OCI-LY1 (cell line): ENCODE measurements around the gene COL19A1.

Experiments used
- H2AFZ ChIP-seq: fragments of 200-600 bp; sonication (generic), shearing (Covaris generic); 2 replicates; pipeline ENCODE4 v1.6.0; 2014; ENCODE audit warnings: antibody characterized with exemption, mild to moderate bottlenecking, low read length
- H3F3A ChIP-seq: fragments of 200-600 bp; sonication (generic), shearing (Covaris generic); 2 replicates; pipeline ENCODE4 v1.6.0; 2014; ENCODE audit warnings: mild to moderate bottlenecking, antibody characterized with exemption, low read length, moderate library complexity; ENCODE audit not compliant: insufficient read depth
- H3K27ac ChIP-seq: fragments of 200-600 bp; sonication (generic); 2 replicates; pipeline ENCODE4 v1.5.1; 2014; ENCODE audit warnings: low read length, mixed run types, mild to moderate bottlenecking, low read depth; ENCODE audit not compliant: poor library complexity, severe bottlenecking
- H3K27me3 ChIP-seq: fragments of 200-600 bp; sonication (generic); 2 replicates; pipeline ENCODE4 v1.6.0; 2014; ENCODE audit warnings: antibody characterized with exemption, mild to moderate bottlenecking, low read length, moderate library complexity; ENCODE audit not compliant: insufficient read depth
- H3K36me3 ChIP-seq: fragments of 200-600 bp; sonication (generic); 2 replicates; pipeline ENCODE4 v1.6.1; 2014; ENCODE audit warnings: mild to moderate bottlenecking, antibody characterized with exemption, low read length, moderate library complexity, mixed read lengths; ENCODE audit not compliant: insufficient read depth
- H3K4me1 ChIP-seq: fragments of 200-600 bp; sonication (generic); 2 replicates; pipeline ENCODE4 v1.5.1; 2014; ENCODE audit warnings: mild to moderate bottlenecking, low read length, moderate library complexity; ENCODE audit not compliant: insufficient read depth, severe bottlenecking
- H3K4me2 ChIP-seq: fragments of 200-600 bp; sonication (generic), shearing (Covaris generic); 2 replicates; pipeline ENCODE4 v1.6.1; 2014; ENCODE audit warnings: low read length
- H3K4me3 ChIP-seq: fragments of 200-600 bp; sonication (generic); 2 replicates; pipeline ENCODE4 v1.5.1; 2014; ENCODE audit warnings: low read length, low read depth, mild to moderate bottlenecking, mixed read lengths; ENCODE audit not compliant: poor library complexity, severe bottlenecking
- H3K79me2 ChIP-seq: fragments of 200-600 bp; shearing (Covaris generic); 2 replicates; pipeline ENCODE4 v1.6.1; 2016; ENCODE audit warnings: mixed run types, low read length, mixed read lengths; ENCODE audit not compliant: insufficient read depth
- H3K9ac ChIP-seq: fragments of 200-600 bp; sonication (generic), shearing (Covaris generic); 2 replicates; pipeline ENCODE4 v1.6.1; 2014; ENCODE audit warnings: mild to moderate bottlenecking, low read length, mixed read lengths
- H3K9me2 ChIP-seq: fragments of 200-600 bp; sonication (generic), shearing (Covaris generic); 2 replicates; pipeline ENCODE4 v1.6.1; 2014; ENCODE audit warnings: low read depth, mild to moderate bottlenecking, low read length, mixed read lengths
- H3K9me3 ChIP-seq: fragments of 200-600 bp; shearing (Covaris generic); 2 replicates; pipeline ENCODE4 v1.6.1; 2014; ENCODE audit warnings: low read length, mixed read lengths
- H4K20me1 ChIP-seq: fragments of 200-600 bp; sonication (generic), shearing (Covaris generic); 2 replicates; pipeline ENCODE4 v1.6.0; 2016; ENCODE audit warnings: mild to moderate bottlenecking, low read length; ENCODE audit not compliant: insufficient read depth
- EZH2 ChIP-seq: fragments of 200-600 bp; sonication (generic), shearing (Covaris generic); IDR thresholded peaks from 2 replicates; pipeline ENCODE4 v1.8.0; 2017; ENCODE audit warnings: borderline replicate concordance, mixed run types, mild to moderate bottlenecking, antibody characterized with exemption, low read length, moderate library complexity, mixed read lengths
- TF ChIP-seq, protein P1 (sequence below): fragments of 200-600 bp; sonication (generic), shearing (Covaris generic); IDR thresholded peaks from 2 replicates; pipeline ENCODE4 v1.5.1; 2017; ENCODE audit warnings: mild to moderate bottlenecking, antibody characterized with exemption, low read length, moderate library complexity, mixed read lengths

The COL19A1 gene

DNA sequence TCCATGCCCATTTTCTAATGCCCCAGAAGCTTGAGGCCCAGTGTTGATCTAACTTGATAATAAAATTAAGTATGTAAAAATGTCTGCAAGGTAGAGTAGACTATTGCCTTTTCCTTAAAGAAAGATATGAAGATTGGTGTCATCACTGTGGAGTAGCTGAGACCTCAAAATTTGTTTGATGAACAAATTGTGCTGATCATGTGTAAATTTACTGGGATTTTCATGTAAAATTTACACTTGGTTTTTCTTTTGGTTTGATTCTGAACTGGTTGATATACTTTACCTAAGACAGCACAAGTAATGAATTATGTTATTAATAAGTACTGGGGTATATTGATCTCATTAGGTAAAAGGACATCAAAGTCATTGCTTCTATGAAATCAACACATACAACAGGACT is 207.3 kb downstream of the COL19A1 start:
- H3K79me2 ChIP-seq = no peaks in the 10 kb centered on the region
- H3K4me2 ChIP-seq = no peak overlapping the region
- no peaks in the 10 kb centered on the region for H3K27me3 ChIP-seq
- H4K20me1 ChIP-seq = no peaks in the 10 kb centered on the region
- no peaks in the 10 kb centered on the region for H3F3A ChIP-seq
- H3K9me3 ChIP-seq = no peaks in the 10 kb centered on the region
- no peak overlapping the region for H3K9ac ChIP-seq
- no peak overlapping the region for H3K4me3 ChIP-seq
- H3K4me1 ChIP-seq = no peaks in the 10 kb centered on the region
- no peaks in the 10 kb centered on the region for H3K36me3 ChIP-seq
- no peak overlapping the region for H2AFZ ChIP-seq
- H3K27ac ChIP-seq = no peak overlapping the region
- TF ChIP-seq, protein P1, sequence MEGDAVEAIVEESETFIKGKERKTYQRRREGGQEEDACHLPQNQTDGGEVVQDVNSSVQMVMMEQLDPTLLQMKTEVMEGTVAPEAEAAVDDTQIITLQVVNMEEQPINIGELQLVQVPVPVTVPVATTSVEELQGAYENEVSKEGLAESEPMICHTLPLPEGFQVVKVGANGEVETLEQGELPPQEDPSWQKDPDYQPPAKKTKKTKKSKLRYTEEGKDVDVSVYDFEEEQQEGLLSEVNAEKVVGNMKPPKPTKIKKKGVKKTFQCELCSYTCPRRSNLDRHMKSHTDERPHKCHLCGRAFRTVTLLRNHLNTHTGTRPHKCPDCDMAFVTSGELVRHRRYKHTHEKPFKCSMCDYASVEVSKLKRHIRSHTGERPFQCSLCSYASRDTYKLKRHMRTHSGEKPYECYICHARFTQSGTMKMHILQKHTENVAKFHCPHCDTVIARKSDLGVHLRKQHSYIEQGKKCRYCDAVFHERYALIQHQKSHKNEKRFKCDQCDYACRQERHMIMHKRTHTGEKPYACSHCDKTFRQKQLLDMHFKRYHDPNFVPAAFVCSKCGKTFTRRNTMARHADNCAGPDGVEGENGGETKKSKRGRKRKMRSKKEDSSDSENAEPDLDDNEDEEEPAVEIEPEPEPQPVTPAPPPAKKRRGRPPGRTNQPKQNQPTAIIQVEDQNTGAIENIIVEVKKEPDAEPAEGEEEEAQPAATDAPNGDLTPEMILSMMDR = no peak
- no peak for TF ChIP-seq EZH2
- H3K9me2 ChIP-seq = no peaks in the 10 kb centered on the region

DNA sequence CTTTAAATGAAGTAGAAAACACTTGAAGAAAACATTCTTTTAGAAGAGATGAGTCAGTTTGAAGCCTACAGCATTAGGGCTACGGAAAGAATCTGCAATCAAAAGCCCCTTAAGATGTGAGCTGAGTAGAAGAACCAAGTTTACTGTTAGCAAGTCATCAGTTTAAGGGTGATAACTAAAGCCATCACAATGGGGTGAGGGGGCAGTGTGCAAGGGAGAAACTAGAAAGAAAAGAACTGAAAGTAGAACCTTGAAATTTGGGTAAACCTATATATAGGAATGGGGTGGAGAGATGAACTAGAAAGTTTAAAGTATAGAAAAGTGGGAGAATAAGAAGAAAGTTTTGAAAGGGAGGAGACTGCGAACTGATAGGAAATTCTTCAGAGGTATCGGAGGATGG is 212.9 kb downstream of the COL19A1 start:
- no peak for TF ChIP-seq EZH2
- TF ChIP-seq, protein P1 = no peak
- Histone ChIP-seq H3K9me2 (no peaks in the 10 kb centered on the region), H3K4me1 (no peaks in the 10 kb centered on the region), H3K36me3 (no peaks in the 10 kb centered on the region), H4K20me1 (no peaks in the 10 kb centered on the region), H3K9ac (no peak overlapping the region), H3K79me2 (no peaks in the 10 kb centered on the region), H3F3A (no peaks in the 10 kb centered on the region), H2AFZ (no peak overlapping the region), H3K4me3 (no peak overlapping the region), H3K27me3 (no peaks in the 10 kb centered on the region), H3K4me2 (no peak overlapping the region), H3K27ac (no peak overlapping the region), H3K9me3 (no peaks in the 10 kb centered on the region)

- no peak overlapping the region for H2AFZ ChIP-seq
- H3K9ac ChIP-seq = no peak overlapping the region
- no peak overlapping the region for H3K27ac ChIP-seq
- H3K27me3 ChIP-seq = no peaks in the 10 kb centered on the region
- no peaks in the 10 kb centered on the region for H3K36me3 ChIP-seq
- H3K9me2 ChIP-seq = no peaks in the 10 kb centered on the region
- H3F3A ChIP-seq = no peaks in the 10 kb centered on the region
- H3K4me1 ChIP-seq = no peaks in the 10 kb centered on the region
- H3K79me2 ChIP-seq = no peaks in the 10 kb centered on the region
- H4K20me1 ChIP-seq = no peaks in the 10 kb centered on the region
- H3K9me3 ChIP-seq = no peaks in the 10 kb centered on the region
- H3K4me2 ChIP-seq = no peak overlapping the region
- TF ChIP-seq, protein P1 = no peak
- no peak for TF ChIP-seq EZH2
- no peak overlapping the region for H3K4me3 ChIP-seq
Observed at GRCh38 chr6:70080443-70081070, 214.2 kb downstream of the COL19A1 start.
